D341Med (cell line): ENCODE results near the gene INTS3.
A peak's percentile ranks its signal among the peaks of the same experiment; 100 is the strongest.
"Not testable (repeated sequence)": the region's sequence is repeated elsewhere in the genome, so short reads cannot be mapped to it uniquely, and the experiment has no call there.

Source experiments
- DNase-seq: peaks from one replicate; pipeline ENCODE4 v3.0.0; 2012; ENCODE audit warnings: low spot score

Gene INTS3

GRCh38 chr1:153698923-153699714 lies 28.7 kb upstream of the INTS3 start:
- no peak for DNase-seq

GRCh38 chr1:153699768-153700167 lies 28.1 kb upstream of the INTS3 start:
- no peak for DNase-seq

- no peak for DNase-seq
Measured at GRCh38 chr1:153705484-153705883, 22.4 kb upstream of the INTS3 start.

- DNase-seq = no peak
Measured at GRCh38 chr1:153711026-153711425, 16.8 kb upstream of the INTS3 start.

GRCh38 chr1:153716211-153716610 lies 11.6 kb upstream of the INTS3 start:
- not testable (repeated sequence) for DNase-seq

GRCh38 chr1:153717330-153717729 lies 10.5 kb upstream of the INTS3 start:
- no peak for DNase-seq

GRCh38 chr1:153723687-153724086 lies 4.2 kb upstream of the INTS3 start:
- no peak for DNase-seq

GRCh38 chr1:153724634-153725033 lies 3.2 kb upstream of the INTS3 start:
- not testable (repeated sequence) for DNase-seq

GRCh38 chr1:153728305-153729066 lies 636 bp downstream of the INTS3 start:
- peak; percentile 64 for DNase-seq

GRCh38 chr1:153730468-153730988 lies 2.7 kb downstream of the INTS3 start:
- DNase-seq = no peak

- no peak for DNase-seq
Measured at GRCh38 chr1:153733970-153734369, 6.1 kb downstream of the INTS3 start.

GRCh38 chr1:153734396-153735089 lies 6.7 kb downstream of the INTS3 start:
- no peak for DNase-seq

- DNase-seq = no peak
Measured at GRCh38 chr1:153735090-153735420, 7.2 kb downstream of the INTS3 start.

GRCh38 chr1:153741986-153742385 lies 14.1 kb downstream of the INTS3 start:
- DNase-seq = no peak

- DNase-seq = no peak
Measured at GRCh38 chr1:153742411-153743142, 14.7 kb downstream of the INTS3 start.

- no peak for DNase-seq
Measured at GRCh38 chr1:153745417-153745816, 17.6 kb downstream of the INTS3 start.

GRCh38 chr1:153746174-153746573 lies 18.3 kb downstream of the INTS3 start:
- DNase-seq = no peak

- no peak for DNase-seq
Measured at GRCh38 chr1:153748903-153749302, 21.1 kb downstream of the INTS3 start.

- DNase-seq = peak; percentile 95
Measured at GRCh38 chr1:153749408-153750005, 21.7 kb downstream of the INTS3 start.

- DNase-seq = no peak
Measured at GRCh38 chr1:153750026-153750995, 22.5 kb downstream of the INTS3 start.
